SK-N-SH (cell line): ENCODE data around the gene CHSY1. TPM values are rescaled to one million over a fixed set of nuclear protein-coding genes. Genes with fewer than 3 reads are reported as not detected.

Experiments used
- CTCF ChIA-PET: fragments of 300-600, 350-600 bp; formaldehyde crosslinking; extraction: SDS; loops from one replicate; lab custom pipeline; 2021; lab: Yijun Ruan, JAX
- POLR2A ChIA-PET: fragments of 350-600 bp; sonication (Branson Sonifier 250); formaldehyde crosslinking; extraction: SDS; loops from one replicate; lab custom pipeline; 2020; ENCODE audit warnings: antibody characterized with exemption, inconsistent platforms; lab: Yijun Ruan, JAX
- DNase-seq: peaks from one replicate; pipeline ENCODE4 v3.0.0; 2012
- H2AFZ ChIP-seq: fragments of 200-600 bp; sonication (generic); 2 replicates; pipeline ENCODE4 v1.8.1; 2016; ENCODE audit warnings: antibody characterized with exemption, mild to moderate bottlenecking, low read depth
- H3F3A ChIP-seq: fragments of 200-600 bp; sonication (generic); replicated peaks from 2 replicates; pipeline ENCODE3; 2016; ENCODE audit warnings: antibody characterized with exemption, mild to moderate bottlenecking; ENCODE audit not compliant: insufficient read depth
- H3K27ac ChIP-seq, 2 experiments: fragments of 200-500 bp in 1 of 2; fragments of 200-600 bp in 1 of 2; sonication (Bioruptor generic) in 1 of 2; sonication (generic), shearing (Covaris generic) in 1 of 2; 2 replicates each; pipeline versions ENCODE4 v1.5.1 to v1.6.1; 2014 to 2016; ENCODE audit warnings: low read depth in 2 of 2, inconsistent platforms in 1 of 2, low read length in 1 of 2, mild to moderate bottlenecking in 1 of 2, mixed read lengths in 1 of 2
- H3K27me3 ChIP-seq: fragments of 200-600 bp; sonication (generic), shearing (Covaris generic); 2 replicates; pipeline ENCODE4 v1.6.1; 2016; ENCODE audit warnings: mixed run types; ENCODE audit not compliant: insufficient read depth
- H3K36me3 ChIP-seq, 2 experiments: fragments of 200-500 bp in 1 of 2; fragments of 200-600 bp in 1 of 2; sonication (Bioruptor generic) in 1 of 2; sonication (generic) in 1 of 2; replicated peaks in 1 of 2; 2 replicates each; pipeline versions ENCODE3 to v1.5.1; 2014 to 2016; ENCODE audit warnings: low read length in 1 of 2, mild to moderate bottlenecking in 1 of 2; ENCODE audit not compliant: insufficient read depth in 2 of 2, control insufficient read depth in 1 of 2
- H3K4me1 ChIP-seq, 2 experiments: fragments of 200-500 bp in 1 of 2; fragments of 200-600 bp in 1 of 2; sonication (Bioruptor generic) in 1 of 2; sonication (generic), shearing (Covaris generic) in 1 of 2; 2 replicates each; pipeline versions ENCODE4 v1.5.1 to v1.6.1; 2014 to 2016; ENCODE audit warnings: low read depth in 1 of 2, low read length in 1 of 2, mixed run types in 1 of 2; ENCODE audit not compliant: insufficient read depth in 2 of 2, control insufficient read depth in 1 of 2
- H3K4me2 ChIP-seq: fragments of 200-600 bp; sonication (generic), shearing (Covaris generic); 2 replicates; pipeline ENCODE4 v1.6.1; 2017; ENCODE audit warnings: mixed run types
- H3K4me3 ChIP-seq, 2 experiments: fragments of 200-500 bp in 1 of 2; fragments of 200-600 bp in 1 of 2; sonication (Bioruptor generic) in 1 of 2; sonication (generic), shearing (Covaris generic) in 1 of 2; 2 replicates each; pipeline versions ENCODE4 v1.5.1 to v1.8.1; 2014 to 2016; ENCODE audit warnings: low read depth in 2 of 2, inconsistent platforms in 1 of 2, low read length in 1 of 2, mild to moderate bottlenecking in 1 of 2, mixed read lengths in 1 of 2, moderate library complexity in 1 of 2
- H3K79me2 ChIP-seq: fragments of 200-600 bp; sonication (generic); 2 replicates; pipeline ENCODE4 v1.8.1; 2017; ENCODE audit warnings: mild to moderate bottlenecking; ENCODE audit not compliant: insufficient read depth
- H3K9ac ChIP-seq: fragments of 200-600 bp; sonication (generic); 2 replicates; pipeline ENCODE4 v1.6.1; 2017; ENCODE audit warnings: mixed run types
- H3K9me2 ChIP-seq: fragments of 200-600 bp; sonication (generic); 2 replicates; pipeline ENCODE4 v1.6.1; 2017; ENCODE audit warnings: mixed run types
- H3K9me3 ChIP-seq: fragments of 200-600 bp; sonication (generic); 2 replicates; pipeline ENCODE4 v1.6.1; 2017; ENCODE audit warnings: mixed run types, mild to moderate bottlenecking, moderate library complexity
- H4K20me1 ChIP-seq: fragments of 200-600 bp; sonication (generic); 2 replicates; pipeline ENCODE4 v1.6.1; 2017; ENCODE audit warnings: mild to moderate bottlenecking, mixed run types; ENCODE audit not compliant: insufficient read depth
- ELF1 ChIP-seq: IDR thresholded peaks from 2 replicates; pipeline ENCODE4 v1.4.0; 2012
- EZH2phosphoT487 ChIP-seq: fragments of 200-600 bp; sonication (generic); IDR thresholded peaks from 2 replicates; pipeline ENCODE4 v1.6.1; 2017; ENCODE audit warnings: low read depth, mixed run types, mild to moderate bottlenecking, antibody characterized with exemption, moderate library complexity, borderline replicate concordance
- FOSL2 ChIP-seq: IDR thresholded peaks from 2 replicates; pipeline ENCODE4 v1.4.0; 2012; ENCODE audit warnings: low read depth, mild to moderate bottlenecking, moderate library complexity, borderline replicate concordance
- GATA2 ChIP-seq: sonication (generic); formaldehyde crosslinking; IDR thresholded peaks from 2 replicates; pipeline ENCODE4 v1.5.0; 2020; ENCODE audit warnings: mild to moderate bottlenecking, missing genetic modification reagents
- IRF3 ChIP-seq: fragments of 150-350 bp; IDR thresholded peaks from 2 replicates; pipeline ENCODE4 v1.6.1; 2016; ENCODE audit warnings: mild to moderate bottlenecking, low read depth, low read length
- JUND ChIP-seq: IDR thresholded peaks from 2 replicates; pipeline ENCODE4 v1.4.0; 2012
- MXI1 ChIP-seq: IDR thresholded peaks from 2 replicates; pipeline ENCODE4 v1.6.1; 2012; ENCODE audit warnings: mild to moderate bottlenecking, low read depth, low read length, improper control_type of control experiment
- PBX3 ChIP-seq: IDR thresholded peaks from 2 replicates; pipeline ENCODE4; 2012
- SIN3A ChIP-seq: IDR thresholded peaks from 2 replicates; pipeline ENCODE4 v1.6.1; 2012; ENCODE audit warnings: low read depth, mild to moderate bottlenecking, low read length, moderate library complexity, borderline replicate concordance
- TEAD4 ChIP-seq: IDR thresholded peaks from 2 replicates; pipeline ENCODE4 v1.4.0; 2012; ENCODE audit warnings: mild to moderate bottlenecking, borderline replicate concordance; ENCODE audit not compliant: insufficient read depth
- USF1 ChIP-seq: IDR thresholded peaks from 2 replicates; pipeline ENCODE4 v1.4.0; 2012; ENCODE audit warnings: low read depth, borderline replicate concordance
- USF2 ChIP-seq: fragments of 150-350 bp; IDR thresholded peaks from 2 replicates; pipeline ENCODE4 v1.6.1; 2017; ENCODE audit warnings: antibody characterized with exemption, low read length, low read depth, borderline replicate concordance
- ZBTB33 ChIP-seq: IDR thresholded peaks from 2 replicates; pipeline ENCODE4 v1.4.0; 2012; ENCODE audit warnings: low read depth, borderline replicate concordance
- WGBS: methylation state at CpG from one replicate; pipeline ENCODE4 v1.1.6; 2017; ENCODE audit warnings: low lambda C conversion rate; 5-methylcytosine and 5-hydroxymethylcytosine counted together
- polyA plus RNA-seq, 3 experiments: library from polyadenylated mRNA; depleted of rRNA; stranded (reverse); fragments of >200 nt; gene quantifications; 2 replicates each; pipeline ENCODE4 v1.2.3, GENCODE V29; 2012

Gene CHSY1
- polyA plus RNA-seq, 1 of the 3 experiments (the other 2 are of a cell fraction): 15.7 TPM

- Histone ChIP-seq H2AFZ (no peak overlapping the region), H3F3A (peaks cover 8% of the 10 kb centered on the region), H3K27me3 (no peaks in the 10 kb centered on the region), H3K4me2 (no peak overlapping the region), H4K20me1 (no peaks in the 10 kb centered on the region), H3K4me1 (peaks cover 0 to 5% of the 10 kb centered on the region in 2 experiments; a peak in 1 of 4 replicates), H3K9me3 (no peaks in the 10 kb centered on the region), H3K27ac (no peak overlapping the region), H3K36me3 (peaks cover 2 to 4% of the 10 kb centered on the region in 2 experiments), H3K9ac (no peak overlapping the region), H3K9me2 (no peaks in the 10 kb centered on the region), H3K79me2 (no peaks in the 10 kb centered on the region), H3K4me3 (no peak overlapping the region)
- no peak for DNase-seq
- TF ChIP-seq MXI1: no peak
- no peak for TF ChIP-seq GATA2 (CRISPR knock-in tag)
- no peak for TF ChIP-seq TEAD4
- TF ChIP-seq PBX3: no peak
- TF ChIP-seq ZBTB33: no peak
- TF ChIP-seq USF2: no peak
- TF ChIP-seq JUND: no peak
- TF ChIP-seq EZH2phosphoT487: no peak
- TF ChIP-seq ELF1: no peak
- TF ChIP-seq USF1: no peak
- no peak for TF ChIP-seq SIN3A
- no peak for TF ChIP-seq IRF3
- TF ChIP-seq FOSL2: no peak
- 91% methylated on average over 17 of the region's 17 CpGs for WGBS
- CTCF ChIA-PET: interaction anchor here (1.1 to 1.4 kb wide), 2 partner anchors 251 kb away, joined by 3 read pairs; no protein-coding TSS in a partner anchor
- POLR2A ChIA-PET: no interaction called here
These were observed 13.2 kb upstream of the CHSY1 start for GRCh38 chr15:101264911-101265641.
